ENCODE data around the gene DNAJC24.

The DNAJC24 gene

DNA sequence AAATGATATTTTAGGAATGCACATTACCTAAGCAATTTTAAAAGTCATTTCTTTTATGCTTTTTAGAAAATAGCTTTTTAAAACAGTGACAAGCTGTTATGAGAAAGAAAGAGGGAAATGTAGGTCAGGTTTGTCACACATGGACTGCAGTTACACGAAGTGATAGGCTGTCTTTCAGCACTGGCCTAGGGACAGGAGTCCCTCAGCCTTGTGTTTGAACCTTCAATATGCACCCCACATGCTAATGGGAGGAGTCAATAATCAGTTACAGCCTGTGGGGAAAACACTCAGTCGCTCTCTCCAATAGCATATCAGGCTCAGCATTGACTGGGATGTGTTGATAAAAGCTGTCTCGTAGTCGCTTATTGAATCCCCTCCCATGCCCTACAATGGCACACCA is 45.8 kb downstream of the DNAJC24 start:
- no peak for DNase-seq (ENCODE audit: low spot score)

GRCh38 chr11:31417357-31417756 is 47.7 kb downstream of the DNAJC24 start:
- no peak for DNase-seq (ENCODE audit: low spot score)

DNA sequence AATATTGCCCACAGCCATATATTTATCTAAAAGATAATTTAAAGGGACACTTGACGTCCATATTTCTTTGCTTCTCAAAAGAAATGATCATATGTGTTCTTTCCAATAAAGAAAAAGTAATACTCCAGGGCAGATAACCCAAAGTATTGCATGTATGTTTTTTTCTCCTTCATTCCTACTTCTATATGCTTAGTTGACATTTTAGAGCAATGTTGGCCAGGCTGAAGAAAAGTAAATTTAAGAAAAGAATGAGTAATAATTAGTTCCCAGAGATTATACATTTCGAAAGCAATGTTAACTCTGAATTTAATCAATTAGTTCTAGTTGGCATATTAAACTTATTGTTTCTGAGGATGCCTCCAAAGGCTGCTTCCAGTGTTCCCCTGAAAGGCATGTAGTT is 48.2 kb downstream of the DNAJC24 start:
- DNase-seq (ENCODE audit: low spot score) = no peak

GRCh38 chr11:31419138-31419537 is 49.5 kb downstream of the DNAJC24 start:
- no peak for DNase-seq (ENCODE audit: low spot score)

- DNase-seq (ENCODE audit: low spot score) = no peak
These were observed 50.0 kb downstream of the DNAJC24 start for GRCh38 chr11:31419669-31420068.

DNA sequence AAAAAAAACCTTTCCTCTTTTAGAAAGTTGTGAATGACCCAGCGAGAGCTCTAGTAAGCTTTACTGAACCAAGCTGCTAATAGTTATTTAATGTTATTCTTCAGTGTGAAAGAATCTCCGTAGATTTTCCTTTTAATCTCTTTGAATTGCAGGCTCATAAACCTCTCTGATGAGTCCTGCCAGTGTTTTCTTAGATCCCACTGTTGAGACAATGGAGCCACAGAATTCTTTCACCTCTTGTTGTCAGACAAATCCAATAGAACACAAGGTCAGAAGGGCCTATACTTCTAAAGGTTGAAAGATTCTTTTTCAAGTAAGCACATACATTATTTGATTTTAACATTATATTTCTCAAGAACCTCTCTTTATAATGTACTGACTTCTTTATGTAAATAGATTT is 52.2 kb downstream of the DNAJC24 start:
- no peak for DNase-seq (ENCODE audit: low spot score)

DNA sequence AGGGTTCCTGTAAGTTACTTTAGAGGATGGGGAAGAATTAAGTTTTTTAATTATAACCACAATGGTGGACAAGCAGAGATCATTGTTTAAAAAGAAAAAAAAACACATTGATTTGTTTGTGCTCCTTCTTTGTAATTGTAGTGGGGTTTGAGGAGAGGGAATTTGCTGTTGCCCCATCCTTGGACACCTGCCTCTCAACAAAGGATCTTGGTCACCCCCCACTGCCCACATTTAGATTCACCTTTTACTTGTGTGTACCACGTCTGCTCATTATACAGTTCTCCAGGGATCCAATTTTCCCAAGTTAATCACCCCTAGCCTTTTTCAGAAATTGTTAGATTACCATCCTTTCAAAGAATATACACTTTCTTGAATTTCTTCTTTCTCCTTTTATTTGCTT is 53.0 kb downstream of the DNAJC24 start:
- no peak for DNase-seq (ENCODE audit: low spot score)

- no peak for DNase-seq (ENCODE audit: low spot score)
These were observed 55.0 kb downstream of the DNAJC24 start for GRCh38 chr11:31424652-31425051.

DNA sequence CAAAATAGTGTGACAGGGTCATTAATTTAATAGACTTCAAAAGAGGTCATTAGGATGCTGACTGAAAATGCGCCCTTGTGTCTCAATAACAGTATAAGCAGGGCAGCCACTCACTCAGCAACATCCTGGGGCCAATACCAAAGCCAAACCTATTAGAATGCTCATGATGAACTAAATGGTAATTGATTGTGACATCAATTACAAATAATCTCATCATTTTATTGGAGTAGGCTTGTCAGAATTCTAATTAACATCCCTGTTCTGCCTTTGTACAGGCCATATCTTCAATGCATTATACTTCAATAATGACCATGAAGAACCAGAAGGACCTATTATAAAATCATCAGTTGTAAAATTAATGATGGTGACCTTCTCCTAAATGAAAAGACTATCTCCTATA is 64.2 kb downstream of the DNAJC24 start:
- no peak for DNase-seq (ENCODE audit: low spot score)

DNA sequence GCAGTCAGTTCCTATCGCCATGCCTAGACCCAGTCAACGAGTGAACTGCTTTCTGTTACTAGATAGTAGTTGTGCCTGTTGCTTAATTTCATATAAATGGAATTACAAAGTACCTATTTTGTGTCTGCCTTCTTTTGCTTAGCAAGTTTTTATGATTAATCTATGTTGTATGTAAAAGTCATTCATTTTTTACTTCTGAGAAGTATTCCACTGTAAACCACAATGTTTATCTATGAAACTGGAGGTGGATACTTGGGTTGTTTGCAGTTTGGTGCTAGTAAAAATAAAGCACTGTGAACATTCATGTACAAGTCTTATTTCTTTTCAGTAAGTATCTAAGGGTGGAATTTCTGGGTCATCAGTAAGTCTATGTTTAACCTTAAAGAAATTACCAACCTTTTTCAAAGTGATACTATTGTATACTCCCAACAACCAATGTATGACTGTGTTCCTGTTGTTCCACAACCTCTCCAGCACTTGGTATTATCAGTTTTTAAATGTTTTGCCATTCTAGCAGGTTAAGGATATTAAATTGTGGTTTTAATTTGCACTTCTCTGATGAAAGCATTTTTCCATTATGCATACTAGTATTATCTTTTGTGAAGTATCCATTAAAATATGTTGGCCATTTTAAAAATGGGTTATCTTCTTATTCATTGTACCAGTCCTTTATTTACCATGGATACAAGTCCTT is 68.2 kb downstream of the DNAJC24 start:
- DNase-seq (ENCODE audit: low spot score) = no peak

DNA sequence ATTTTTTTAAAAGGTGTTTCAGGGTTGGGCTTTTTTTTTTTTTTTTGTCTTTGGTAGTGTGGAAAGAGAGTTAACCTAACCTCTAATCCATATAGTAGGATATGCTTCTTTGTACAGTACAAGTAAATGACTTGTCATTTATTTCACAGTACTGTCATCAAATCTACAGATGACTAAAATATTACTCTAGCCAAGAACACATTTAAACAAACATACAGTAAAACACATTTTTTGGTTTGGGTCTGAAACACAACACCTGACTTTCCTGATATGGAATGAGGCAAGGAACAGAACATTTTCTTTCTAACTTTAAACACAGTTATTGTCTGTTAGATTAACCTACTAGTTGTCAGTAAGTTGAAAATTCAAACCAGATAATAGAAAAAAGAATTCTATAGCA is 71.6 kb downstream of the DNAJC24 start:
- no peak for DNase-seq (ENCODE audit: low spot score)

DNA sequence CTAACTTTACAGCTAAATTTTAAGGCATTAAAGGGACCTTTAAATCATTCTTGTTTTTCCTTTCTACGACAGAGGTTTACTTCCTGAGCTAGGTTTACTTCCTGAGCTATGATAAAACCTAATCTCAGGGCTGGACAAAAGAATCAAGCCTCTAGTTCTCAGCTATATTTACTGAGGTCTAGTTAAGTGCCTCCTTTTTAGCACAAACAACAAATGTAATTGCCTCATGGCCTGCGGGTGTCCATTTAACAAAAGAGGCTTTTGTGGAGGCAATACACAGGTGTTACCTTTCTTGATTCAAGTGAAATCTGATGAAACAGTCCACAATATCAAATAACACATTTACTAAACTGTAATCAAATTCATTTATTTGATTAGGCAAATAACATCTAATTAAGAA is 72.4 kb downstream of the DNAJC24 start:
- DNase-seq (ENCODE audit: low spot score) = no peak

DNA sequence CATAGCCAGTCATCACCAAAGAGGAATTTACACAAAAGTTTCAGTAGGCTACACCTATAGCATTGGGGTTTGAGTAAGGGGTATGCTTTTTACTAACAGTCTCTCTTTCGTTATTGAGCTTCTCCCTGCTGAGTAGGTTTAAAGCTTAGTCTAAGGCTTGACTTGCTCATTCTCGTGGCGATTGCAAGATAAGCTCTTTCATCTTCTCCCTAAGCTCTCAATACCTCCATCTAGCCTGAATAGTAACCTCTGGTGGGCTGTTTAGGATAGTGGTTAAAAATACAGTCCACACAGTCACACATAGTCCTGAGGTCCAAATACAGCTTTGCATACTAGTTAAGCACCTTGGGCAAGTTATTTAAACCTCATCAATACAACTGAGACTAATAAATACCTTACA is 74.1 kb downstream of the DNAJC24 start:
- DNase-seq (ENCODE audit: low spot score) = no peak

- DNase-seq (ENCODE audit: low spot score) = no peak
These were observed 76.0 kb downstream of the DNAJC24 start for GRCh38 chr11:31445621-31446020.

GRCh38 chr11:31449040-31449439 is 79.4 kb downstream of the DNAJC24 start:
- DNase-seq (ENCODE audit: low spot score) = no peak

DNA sequence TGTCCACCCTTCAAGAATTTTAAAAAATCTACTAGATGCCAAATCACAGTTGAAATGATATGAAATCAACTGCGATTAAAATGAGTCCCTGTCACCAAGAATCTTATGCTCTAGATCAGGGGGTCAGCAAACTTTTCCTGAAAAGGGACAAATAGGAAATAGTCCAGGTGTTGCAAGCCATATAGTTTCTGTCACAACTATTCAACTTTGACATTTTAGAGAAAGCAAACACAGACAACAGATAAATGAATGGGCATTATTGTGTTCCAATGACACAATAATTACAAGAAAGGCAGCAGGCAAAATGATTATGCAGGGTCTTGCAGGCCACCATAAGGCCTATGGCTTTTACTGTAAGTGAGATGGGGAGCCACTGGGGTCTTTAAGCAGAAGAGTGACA is 81.2 kb downstream of the DNAJC24 start:
- no peak for DNase-seq (ENCODE audit: low spot score)

GRCh38 chr11:31455177-31455576 is 85.5 kb downstream of the DNAJC24 start:
- DNase-seq (ENCODE audit: low spot score) = no peak

DNA sequence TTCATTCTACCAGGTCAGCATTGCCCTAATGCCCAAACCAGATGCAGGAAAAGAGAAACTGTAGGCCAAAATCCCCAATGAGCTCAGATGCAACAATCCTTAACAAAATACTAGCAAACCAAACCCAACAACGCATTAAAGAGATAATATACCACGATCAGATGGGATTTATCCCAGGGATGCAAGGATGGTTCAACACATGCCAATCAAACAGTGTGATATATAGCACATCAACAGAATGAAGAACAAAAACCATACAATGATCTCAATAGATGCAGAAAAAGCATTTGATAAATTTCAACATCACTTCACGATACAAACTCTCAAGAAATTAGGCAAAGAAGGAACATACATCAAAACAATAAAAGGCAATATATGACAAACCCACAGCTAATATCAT is 94.8 kb downstream of the DNAJC24 start:
- no peak for DNase-seq (ENCODE audit: low spot score)

DNA sequence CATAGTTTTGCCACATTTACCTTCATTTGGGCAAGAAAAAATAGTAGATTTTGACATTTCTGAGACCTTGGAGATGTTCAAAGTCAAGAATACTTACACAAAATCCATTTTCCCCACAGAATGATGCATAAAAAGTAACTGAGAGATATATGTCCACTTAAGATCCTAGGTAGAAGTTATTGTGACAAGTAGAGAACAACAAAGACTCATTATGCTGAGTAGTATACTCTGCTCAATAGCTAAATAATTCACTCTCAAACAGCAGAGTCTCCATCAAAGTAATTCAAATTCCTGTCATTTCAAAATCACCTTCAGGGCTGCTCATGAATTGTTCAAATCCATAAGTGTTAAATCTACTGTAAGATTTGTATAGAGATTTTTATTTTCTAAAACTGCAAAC is 104.4 kb downstream of the DNAJC24 start:
- DNase-seq (ENCODE audit: low spot score) = no peak

DNA sequence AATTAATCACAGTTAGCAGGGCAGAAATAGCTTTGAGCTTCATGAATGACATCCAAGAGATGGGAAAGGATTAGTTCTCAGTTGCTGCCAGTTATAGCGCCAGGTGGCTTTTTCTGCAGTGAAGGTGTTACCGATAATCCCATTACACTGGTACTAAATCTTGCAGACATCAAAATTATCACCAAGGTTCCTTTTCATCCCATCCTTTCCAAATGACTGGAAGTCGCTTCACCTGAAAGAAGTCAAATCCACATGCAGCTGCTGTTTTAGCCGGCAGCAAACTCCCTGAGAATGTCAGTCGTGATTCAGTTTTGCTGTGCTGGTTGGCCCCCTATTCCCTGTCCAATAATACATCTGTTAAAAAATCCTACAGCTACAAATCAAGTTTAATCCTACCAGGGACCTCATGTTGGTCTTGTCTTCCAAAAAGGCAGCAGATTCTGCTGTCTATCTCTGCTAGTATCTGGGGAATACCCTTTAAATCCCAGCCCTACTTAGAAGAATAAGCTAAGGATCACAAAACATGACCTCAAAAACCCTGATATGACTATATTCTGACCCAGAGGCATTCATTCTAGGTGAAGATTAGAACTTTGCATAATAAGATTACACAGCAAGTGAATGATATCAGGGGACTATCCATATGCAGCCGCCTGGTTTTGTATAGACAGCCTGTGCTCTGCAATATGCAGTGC is 108.0 kb downstream of the DNAJC24 start:
- DNase-seq (ENCODE audit: low spot score) = no peak

- no peak for DNase-seq (ENCODE audit: low spot score)
These were observed 108.5 kb downstream of the DNAJC24 start for GRCh38 chr11:31478223-31478590.

DNA sequence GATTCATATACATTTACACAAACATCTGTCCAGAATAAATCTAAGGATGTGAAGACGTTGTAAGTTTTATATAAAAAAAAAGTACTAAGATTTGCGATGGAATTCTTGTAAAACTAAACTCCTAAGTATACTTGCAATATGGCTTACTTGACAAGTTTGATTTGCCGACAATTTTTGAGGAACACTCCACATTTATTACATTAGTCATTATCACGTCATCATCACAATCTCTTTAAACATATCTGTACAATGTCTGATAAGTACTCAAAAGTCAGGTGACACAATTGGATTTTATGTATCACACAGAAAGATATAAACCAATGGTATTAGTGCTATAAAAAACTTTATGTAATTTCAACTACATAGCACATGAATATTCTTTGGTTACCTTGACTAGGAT is 109.4 kb downstream of the DNAJC24 start:
- DNase-seq (ENCODE audit: low spot score) = no peak

DNA sequence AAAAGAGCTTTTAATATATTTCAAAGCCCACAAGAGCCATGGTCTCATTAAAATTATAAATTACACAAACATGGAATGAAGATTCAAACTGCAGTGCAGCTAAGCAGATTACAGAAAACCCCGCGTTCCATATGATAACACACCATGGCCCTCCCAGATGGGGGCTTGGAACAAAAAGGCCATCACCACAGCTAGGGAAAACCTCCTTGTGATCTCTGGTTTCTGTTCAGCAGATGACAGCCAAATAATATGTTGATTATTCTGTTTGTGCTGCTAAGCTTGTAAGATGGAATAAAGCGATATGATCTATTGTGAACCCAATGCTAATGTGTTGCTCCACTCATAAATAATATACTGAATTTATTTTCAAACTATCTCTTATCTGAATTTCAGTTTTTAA is 111.3 kb downstream of the DNAJC24 start:
- no peak for DNase-seq (ENCODE audit: low spot score)
